Kidney capillary endothelial cell (primary cell): ENCODE data around the gene HIC1.

Experiments
- DNase-seq: peaks from one replicate; pipeline ENCODE4 v3.0.0-alpha.2; 2018; ENCODE audit warnings: low spot score

HIC1 gene

GRCh38 chr17:2107050-2107449 is 52.1 kb downstream of the HIC1 start:
- no peak for DNase-seq

GRCh38 chr17:2107506-2107905 is 52.6 kb downstream of the HIC1 start:
- DNase-seq = no peak

GRCh38 chr17:2108170-2108569 is 53.3 kb downstream of the HIC1 start:
- no peak for DNase-seq

- DNase-seq = no peak
Measured at GRCh38 chr17:2110436-2110835, 55.5 kb downstream of the HIC1 start.

- DNase-seq = no peak
Measured at GRCh38 chr17:2111691-2112090, 56.8 kb downstream of the HIC1 start.
